ENCODE data around the gene MTHFD1L. TPM values are rescaled to one million over a fixed set of nuclear protein-coding genes. Genes with fewer than 3 reads are reported as not detected.

MTHFD1L gene
- total and polyA plus RNA-seq, 7 experiments from 2014 or later, result 5.7 to 57.8 (median 7.8) TPM

- CTCF ChIA-PET, result no interaction called here
- H3K27ac Mint-ChIP-seq, result no peak overlapping the region
- intact Hi-C loops (cut with micrococcal nuclease), result no loop called here
- Histone ChIP-seq H3K36me3 (ENCODE audit: control insufficient read depth in 2 of 3, insufficient read depth in 3 of 3, low read length in 3 of 3) (peaks cover 0 to 11% (median 0%) of the 10 kb centered on the region in 3 experiments), H3K4me3 (ENCODE audit: low read length) (no peak overlapping the region), H3K9me3 (ENCODE audit: control insufficient read depth in 2 of 3, low read length in 3 of 3) (no peaks in the 10 kb centered on the region), H3K27me3 (ENCODE audit: control insufficient read depth in 2 of 2, insufficient read depth in 2 of 2, low read length in 2 of 2) (no peaks in the 10 kb centered on the region), H3K4me1 (ENCODE audit: control insufficient read depth in 2 of 2, insufficient read depth in 2 of 2, low read length in 2 of 2) (no peaks in the 10 kb centered on the region), H3K27ac (ENCODE audit: low read depth, low read length) (no peak overlapping the region)
- H3K27me3 Mint-ChIP-seq, result no peaks in the 10 kb centered on the region
- H3K4me3 Mint-ChIP-seq, result no peak overlapping the region
- H3K36me3 Mint-ChIP-seq, result peaks cover 6 to 21% (median 16%) of the 10 kb centered on the region in 5 donors
- ATAC-seq, result no peak
- no peak for DNase-seq
- POLR2A ChIA-PET, result no interaction called here
- peaks cover 0 to under 1% (median 0%) of the 10 kb centered on the region in 11 donors for H3K9me3 Mint-ChIP-seq
- no peaks in the 10 kb centered on the region for H3K4me1 Mint-ChIP-seq
Observed at GRCh38 chr6:151088963-151089362, 223.5 kb downstream of the MTHFD1L start.

- Histone ChIP-seq H3K4me3 (ENCODE audit: low read length) (no peak overlapping the region), H3K27me3 (ENCODE audit: control insufficient read depth in 2 of 2, insufficient read depth in 2 of 2, low read length in 2 of 2) (no peaks in the 10 kb centered on the region), H3K36me3 (ENCODE audit: control insufficient read depth in 2 of 3, insufficient read depth in 3 of 3, low read length in 3 of 3) (peaks cover 0 to 11% (median 0%) of the 10 kb centered on the region in 3 experiments), H3K27ac (ENCODE audit: low read depth, low read length) (no peak overlapping the region), H3K9me3 (ENCODE audit: control insufficient read depth in 2 of 3, low read length in 3 of 3) (no peaks in the 10 kb centered on the region), H3K4me1 (ENCODE audit: control insufficient read depth in 2 of 2, insufficient read depth in 2 of 2, low read length in 2 of 2) (no peaks in the 10 kb centered on the region)
- Mint-ChIP-seq H3K4me3 (no peak overlapping the region), H3K4me1 (no peaks in the 10 kb centered on the region), H3K9me3 (peaks cover 0 to 3% (median 0%) of the 10 kb centered on the region in 11 donors), H3K27me3 (no peaks in the 10 kb centered on the region), H3K36me3 (peaks cover 12 to 27% (median 22%) of the 10 kb centered on the region in 5 donors), H3K27ac (no peak overlapping the region)
- CTCF ChIA-PET, result no interaction called here
- DNase-seq (no peak), ATAC-seq (no peak)
- POLR2A ChIA-PET, result no interaction called here
- intact Hi-C loops (cut with micrococcal nuclease), result no loop called here
Observed at GRCh38 chr6:151089978-151090377, 224.5 kb downstream of the MTHFD1L start.

GRCh38 chr6:151091571-151091970, 226.1 kb downstream of the MTHFD1L start:
- intact Hi-C loops (cut with micrococcal nuclease), result no loop called here
- Mint-ChIP-seq H3K27me3 (no peaks in the 10 kb centered on the region), H3K9me3 (peaks cover 0 to 3% (median 0%) of the 10 kb centered on the region in 11 donors), H3K4me3 (no peak overlapping the region), H3K27ac (no peak overlapping the region), H3K36me3 (peaks cover 14 to 39% (median 27%) of the 10 kb centered on the region in 5 donors), H3K4me1 (no peaks in the 10 kb centered on the region)
- Histone ChIP-seq H3K27me3 (ENCODE audit: control insufficient read depth in 2 of 2, insufficient read depth in 2 of 2, low read length in 2 of 2) (no peaks in the 10 kb centered on the region), H3K27ac (ENCODE audit: low read depth, low read length) (no peak overlapping the region), H3K4me1 (ENCODE audit: control insufficient read depth in 2 of 2, insufficient read depth in 2 of 2, low read length in 2 of 2) (no peaks in the 10 kb centered on the region), H3K36me3 (ENCODE audit: control insufficient read depth in 2 of 3, insufficient read depth in 3 of 3, low read length in 3 of 3) (peaks cover 0 to 11% (median 0%) of the 10 kb centered on the region in 3 experiments), H3K4me3 (ENCODE audit: low read length) (no peak overlapping the region), H3K9me3 (ENCODE audit: control insufficient read depth in 2 of 3, low read length in 3 of 3) (no peaks in the 10 kb centered on the region)
- DNase-seq (no peak), ATAC-seq (no peak)
- POLR2A ChIA-PET, result no interaction called here
- CTCF ChIA-PET, result no interaction called here

DNA sequence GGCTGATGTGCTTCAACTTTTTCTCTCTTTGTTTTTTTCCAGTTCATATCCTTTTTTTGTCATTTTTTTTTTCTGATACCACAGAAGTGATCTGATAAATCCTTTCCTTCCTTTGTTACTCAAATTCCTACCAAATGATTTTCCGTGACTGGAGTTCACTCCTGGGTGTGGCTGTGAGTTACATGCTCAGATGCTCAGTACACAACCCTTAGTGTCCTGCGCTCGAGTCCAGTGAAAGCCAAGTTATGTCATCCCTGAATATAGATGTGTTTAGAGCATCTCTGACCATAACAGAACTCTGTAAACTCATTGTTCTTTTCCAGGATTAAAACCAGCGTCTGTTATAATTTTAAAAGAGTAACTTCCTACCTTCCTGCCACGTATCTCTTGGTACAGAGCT, 227.1 kb downstream of the MTHFD1L start:
- H3K4me3 Mint-ChIP-seq, result no peak overlapping the region
- H3K9me3 ChIP-seq (ENCODE audit: control insufficient read depth in 2 of 3, low read length in 3 of 3), result no peaks in the 10 kb centered on the region
- H3K27me3 ChIP-seq (ENCODE audit: control insufficient read depth in 2 of 2, insufficient read depth in 2 of 2, low read length in 2 of 2), result no peaks in the 10 kb centered on the region
- DNase-seq, result no peak
- H3K4me3 ChIP-seq (ENCODE audit: low read length), result no peak overlapping the region
- H3K4me1 Mint-ChIP-seq, result peaks cover 0 to 2% (median 0%) of the 10 kb centered on the region in 7 donors
- H3K4me1 ChIP-seq (ENCODE audit: control insufficient read depth in 2 of 2, insufficient read depth in 2 of 2, low read length in 2 of 2), result no peaks in the 10 kb centered on the region
- peaks cover 0 to 3% (median 0%) of the 10 kb centered on the region in 11 donors for H3K9me3 Mint-ChIP-seq
- H3K27ac Mint-ChIP-seq, result no peak overlapping the region
- POLR2A ChIA-PET, result no interaction called here
- CTCF ChIA-PET, result no interaction called here
- intact Hi-C loops (cut with micrococcal nuclease), result no loop called here
- ATAC-seq, result no peak
- H3K27me3 Mint-ChIP-seq, result no peaks in the 10 kb centered on the region
- H3K27ac ChIP-seq (ENCODE audit: low read depth, low read length), result no peak overlapping the region
- peaks cover 0 to 11% (median 0%) of the 10 kb centered on the region in 3 experiments for H3K36me3 ChIP-seq (ENCODE audit: control insufficient read depth in 2 of 3, insufficient read depth in 3 of 3, low read length in 3 of 3)
- H3K36me3 Mint-ChIP-seq, result peaks cover 17 to 45% (median 33%) of the 10 kb centered on the region in 5 donors

GRCh38 chr6:151093706-151094105, 228.2 kb downstream of the MTHFD1L start:
- Histone ChIP-seq H3K27ac (ENCODE audit: low read depth, low read length) (no peak overlapping the region), H3K27me3 (ENCODE audit: control insufficient read depth in 2 of 2, insufficient read depth in 2 of 2, low read length in 2 of 2) (no peaks in the 10 kb centered on the region), H3K36me3 (ENCODE audit: control insufficient read depth in 2 of 3, insufficient read depth in 3 of 3, low read length in 3 of 3) (peaks cover 0 to 11% (median 0%) of the 10 kb centered on the region in 3 experiments), H3K4me3 (ENCODE audit: low read length) (no peak overlapping the region), H3K4me1 (ENCODE audit: control insufficient read depth in 2 of 2, insufficient read depth in 2 of 2, low read length in 2 of 2) (no peaks in the 10 kb centered on the region), H3K9me3 (ENCODE audit: control insufficient read depth in 2 of 3, low read length in 3 of 3) (no peaks in the 10 kb centered on the region)
- no peak for DNase-seq
- peak; percentile 24 for ATAC-seq
- CTCF ChIA-PET, result no interaction called here
- Mint-ChIP-seq H3K4me1 (peaks cover 0 to 6% (median 0%) of the 10 kb centered on the region in 7 donors), H3K9me3 (peaks cover 0 to 3% (median 0%) of the 10 kb centered on the region in 11 donors), H3K4me3 (no peak overlapping the region), H3K27ac (peak overlapping the region in 1 of 9 donors; percentile 11), H3K27me3 (no peaks in the 10 kb centered on the region), H3K36me3 (peaks cover 17 to 49% (median 34%) of the 10 kb centered on the region in 5 donors)
- intact Hi-C loops (cut with micrococcal nuclease), result no loop called here
- POLR2A ChIA-PET, result no interaction called here

- ATAC-seq (no peak), DNase-seq (no peak)
- H3K4me1 ChIP-seq (ENCODE audit: control insufficient read depth in 2 of 2, insufficient read depth in 2 of 2, low read length in 2 of 2), result no peaks in the 10 kb centered on the region
- CTCF ChIA-PET, result no interaction called here
- intact Hi-C loops (cut with micrococcal nuclease), result no loop called here
- no peaks in the 10 kb centered on the region for H3K27me3 ChIP-seq (ENCODE audit: control insufficient read depth in 2 of 2, insufficient read depth in 2 of 2, low read length in 2 of 2)
- H3K9me3 ChIP-seq (ENCODE audit: control insufficient read depth in 2 of 3, low read length in 3 of 3), result no peaks in the 10 kb centered on the region
- POLR2A ChIA-PET, result no interaction called here
- no peak overlapping the region for H3K4me3 ChIP-seq (ENCODE audit: low read length)
- H3K27ac Mint-ChIP-seq, result no peak overlapping the region
- H3K27ac ChIP-seq (ENCODE audit: low read depth, low read length), result no peak overlapping the region
- H3K4me3 Mint-ChIP-seq, result no peak overlapping the region
- H3K9me3 Mint-ChIP-seq, result peaks cover 0 to 6% (median 0%) of the 10 kb centered on the region in 11 donors
- H3K36me3 ChIP-seq (ENCODE audit: control insufficient read depth in 2 of 3, insufficient read depth in 3 of 3, low read length in 3 of 3), result peaks cover 0 to 11% (median 0%) of the 10 kb centered on the region in 3 experiments
- peaks cover 0 to 6% (median 0%) of the 10 kb centered on the region in 7 donors for H3K4me1 Mint-ChIP-seq
- H3K27me3 Mint-ChIP-seq, result no peaks in the 10 kb centered on the region
- H3K36me3 Mint-ChIP-seq, result peaks cover 21 to 56% (median 37%) of the 10 kb centered on the region in 5 donors
Observed at GRCh38 chr6:151095538-151096254, 230.2 kb downstream of the MTHFD1L start.

DNA sequence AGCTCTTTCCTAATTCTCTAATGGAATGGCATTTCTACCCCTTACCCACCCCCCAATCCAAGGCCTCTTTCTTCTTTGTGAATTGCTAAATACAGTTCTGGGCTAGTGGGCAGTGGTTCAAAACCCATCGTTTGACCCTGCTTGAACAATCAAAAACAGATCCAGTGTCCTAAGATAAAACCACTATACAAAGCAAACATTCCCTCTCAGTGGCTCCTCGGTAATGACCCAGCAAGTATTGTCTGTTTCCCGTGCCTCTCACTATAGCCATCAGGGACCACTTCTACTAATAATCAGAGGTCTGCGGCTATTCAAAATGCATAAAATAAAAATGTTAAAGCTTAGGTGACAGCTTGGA, 230.7 kb downstream of the MTHFD1L start:
- Mint-ChIP-seq H3K4me3 (no peak overlapping the region), H3K9me3 (peaks cover 0 to 6% (median 0%) of the 10 kb centered on the region in 11 donors), H3K36me3 (peaks cover 21 to 57% (median 37%) of the 10 kb centered on the region in 5 donors), H3K4me1 (peaks cover 0 to 6% (median 0%) of the 10 kb centered on the region in 7 donors), H3K27ac (no peak overlapping the region), H3K27me3 (no peaks in the 10 kb centered on the region)
- ChIA-PET CTCF (no interaction called here), POLR2A (no interaction called here)
- Histone ChIP-seq H3K27ac (ENCODE audit: low read depth, low read length) (no peak overlapping the region), H3K4me1 (ENCODE audit: control insufficient read depth in 2 of 2, insufficient read depth in 2 of 2, low read length in 2 of 2) (no peaks in the 10 kb centered on the region), H3K36me3 (ENCODE audit: control insufficient read depth in 2 of 3, insufficient read depth in 3 of 3, low read length in 3 of 3) (peaks cover 0 to 11% (median 0%) of the 10 kb centered on the region in 3 experiments), H3K9me3 (ENCODE audit: control insufficient read depth in 2 of 3, low read length in 3 of 3) (no peaks in the 10 kb centered on the region), H3K4me3 (ENCODE audit: low read length) (no peak overlapping the region), H3K27me3 (ENCODE audit: control insufficient read depth in 2 of 2, insufficient read depth in 2 of 2, low read length in 2 of 2) (no peaks in the 10 kb centered on the region)
- no peak for ATAC-seq
- DNase-seq, result no peak
- intact Hi-C loops (cut with micrococcal nuclease), result no loop called here
